K562 (cell line): Measurements from ENCODE around the gene RHOBTB3. TPM values are rescaled to one million over a fixed set of nuclear protein-coding genes. Genes with fewer than 3 reads are reported as not detected.

Experiments used
- BMI1 ChIP-seq: fragments of 150-350 bp; IDR thresholded peaks from 2 replicates; pipeline ENCODE4 v1.6.1; 2014; ENCODE audit warnings: low read length
- BRF2 ChIP-seq: IDR thresholded peaks from 3 replicates; pipeline ENCODE4 v1.6.1; 2011; ENCODE audit warnings: borderline replicate concordance, mild to moderate bottlenecking; ENCODE audit not compliant: insufficient read length, insufficient read depth
- CSDE1 ChIP-seq, 2 experiments: fragments of 450-650 bp; IDR thresholded peaks; 2 replicates each; pipeline ENCODE4 v1.6.1; 2016; ENCODE audit warnings: mild to moderate bottlenecking in 1 of 2
- EHMT2 ChIP-seq: fragments of 450-650 bp; IDR thresholded peaks from 2 replicates; pipeline ENCODE4 v1.6.1; 2018; ENCODE audit warnings: antibody characterized with exemption
- HEY1 ChIP-seq: fragments of 250-450 bp; sonication (Bioruptor Pico); IDR thresholded peaks from 2 replicates; pipeline ENCODE4 v1.5.0; 2020; ENCODE audit warnings: mild to moderate bottlenecking, moderate library complexity, borderline replicate concordance
- ILF3 ChIP-seq: fragments of 450-650 bp; IDR thresholded peaks from 2 replicates; pipeline ENCODE4 v1.6.1; 2018; ENCODE audit warnings: antibody characterized with exemption, mild to moderate bottlenecking, moderate library complexity, borderline replicate concordance
- IRF9 ChIP-seq: fragments of 450-650 bp; IDR thresholded peaks from 2 replicates; pipeline ENCODE4 v1.6.1; 2016; ENCODE audit warnings: missing biosample characterization, missing genetic modification characterization
- NCOA2 ChIP-seq, 2 experiments: fragments of 450-650 bp; IDR thresholded peaks; 2 replicates each; pipeline ENCODE4 v1.6.1; 2018; ENCODE audit warnings: mild to moderate bottlenecking in 2 of 2, moderate library complexity in 1 of 2; ENCODE audit not compliant: partially characterized antibody in 2 of 2
- PHF8 ChIP-seq: fragments of 200-600 bp; sonication (generic); IDR thresholded peaks from 2 replicates; pipeline ENCODE4 v1.6.1; 2012; ENCODE audit warnings: mixed run types, mild to moderate bottlenecking, inconsistent platforms, low read length, moderate library complexity, borderline replicate concordance
- POLR3G ChIP-seq: IDR thresholded peaks from 2 replicates; pipeline ENCODE4 v1.6.1; 2011; ENCODE audit not compliant: insufficient read length, insufficient replicate concordance; ENCODE audit errors: extremely low read depth
- SREBF2 ChIP-seq: sonication (generic); formaldehyde crosslinking; IDR thresholded peaks from 2 replicates; pipeline ENCODE4 v1.4.0; 2020; ENCODE audit warnings: mild to moderate bottlenecking, missing genetic modification reagents
- ZBTB43 ChIP-seq: sonication (generic); formaldehyde crosslinking; IDR thresholded peaks from 2 replicates; pipeline ENCODE4 v1.8.0; 2023; ENCODE audit warnings: mild to moderate bottlenecking, missing genetic modification reagents
- ZNF143 ChIP-seq: sonication (generic); formaldehyde crosslinking; IDR thresholded peaks from 2 replicates; pipeline ENCODE4 v1.9.0; 2022; ENCODE audit warnings: mild to moderate bottlenecking, missing genetic modification reagents
- ZNF431 ChIP-seq: sonication (generic); formaldehyde crosslinking; IDR thresholded peaks from 2 replicates; pipeline ENCODE4 v1.8.0; 2022; ENCODE audit warnings: mild to moderate bottlenecking, missing genetic modification reagents
- ZNF778 ChIP-seq: fragments of 450-650 bp; formaldehyde crosslinking; IDR thresholded peaks from 2 replicates; pipeline ENCODE4 v1.4.0; 2020; ENCODE audit warnings: mild to moderate bottlenecking, moderate library complexity
- ZZZ3 ChIP-seq: fragments of 450-650 bp; IDR thresholded peaks from 2 replicates; pipeline ENCODE4 v1.6.1; 2016; ENCODE audit warnings: antibody characterized with exemption, mild to moderate bottlenecking, moderate library complexity
- polyA plus RNA-seq, 8 experiments: library from polyadenylated mRNA; depleted of rRNA in 4 of 8; stranded (reverse) in 5 of 8; unstranded in 3 of 8; fragments of >200 nt; fragmentation: Nextera tagmentation in 2 of 8; fragmentation: Illumina TruSeq in 1 of 8; extraction: Ambion mirVana in 2 of 8; extraction: Trizol in 1 of 8; gene quantifications; 2 replicates each; pipeline versions ENCODE4 v1.2.1 to v1.2.3, GENCODE V29; 2011 to 2014; ENCODE audit warnings: inconsistent platforms in 1 of 8, missing spikeins in 1 of 8
- total RNA-seq, 7 experiments: library from RNA; depleted of rRNA in 6 of 7; stranded (reverse); fragments of >200 nt in 6 of 7; fragmentation: Illumina TruSeq in 2 of 7; extraction: Trizol in 2 of 7; gene quantifications; 2 replicates each; pipeline versions ENCODE4 v1.2.1 to v1.2.3, GENCODE V29; 2011 to 2021; ENCODE audit warnings: low replicate concordance in 1 of 7
- TF ChIP-seq, protein P1 (sequence below): fragments of 250-450 bp; sonication (Bioruptor Pico); IDR thresholded peaks from 2 replicates; pipeline ENCODE4 v1.6.1; 2021; ENCODE audit warnings: mild to moderate bottlenecking
- TF ChIP-seq, protein P2 (sequence below): sonication (generic); formaldehyde crosslinking; IDR thresholded peaks from 2 replicates; pipeline ENCODE4 v1.8.0; 2022; ENCODE audit warnings: mild to moderate bottlenecking, missing genetic modification reagents
- TF ChIP-seq, protein P3 (sequence below): fragments of 250-450 bp; sonication (Bioruptor Pico); IDR thresholded peaks from 2 replicates; pipeline ENCODE4 v1.8.0; 2021; ENCODE audit warnings: borderline replicate concordance, mild to moderate bottlenecking, moderate library complexity; ENCODE audit not compliant: poor library complexity, severe bottlenecking

RHOBTB3 gene
- total and polyA plus RNA-seq, 9 of the 15 experiments (the other 6 are each of a cell fraction or from before 2014, with no cell fraction given) = 39.7 to 143 (median 115) TPM

GRCh38 chr5:95723632-95724369 is 7.3 kb upstream of the RHOBTB3 start (continued):
- TF ChIP-seq, protein P1, sequence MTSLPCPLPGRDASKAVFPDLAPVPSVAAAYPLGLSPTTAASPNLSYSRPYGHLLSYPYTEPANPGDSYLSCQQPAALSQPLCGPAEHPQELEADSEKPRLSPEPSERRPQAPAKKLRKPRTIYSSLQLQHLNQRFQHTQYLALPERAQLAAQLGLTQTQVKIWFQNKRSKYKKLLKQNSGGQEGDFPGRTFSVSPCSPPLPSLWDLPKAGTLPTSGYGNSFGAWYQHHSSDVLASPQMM (CRISPR knock-in tag) = no peak
- no peak for TF ChIP-seq ZNF431
- TF ChIP-seq CSDE1 (IDR thresholded peaks at IDR 0.05) = no peak
- TF ChIP-seq EHMT2 = no peak
- no peak for TF ChIP-seq BMI1
- TF ChIP-seq ZNF778 = no peak
- no peak for TF ChIP-seq ZNF143
- TF ChIP-seq BRF2 = no peak
- TF ChIP-seq ILF3 = no peak
- TF ChIP-seq IRF9 (tag) = no peak
- no peak for TF ChIP-seq PHF8
- no peak for TF ChIP-seq POLR3G
- TF ChIP-seq, protein P2, sequence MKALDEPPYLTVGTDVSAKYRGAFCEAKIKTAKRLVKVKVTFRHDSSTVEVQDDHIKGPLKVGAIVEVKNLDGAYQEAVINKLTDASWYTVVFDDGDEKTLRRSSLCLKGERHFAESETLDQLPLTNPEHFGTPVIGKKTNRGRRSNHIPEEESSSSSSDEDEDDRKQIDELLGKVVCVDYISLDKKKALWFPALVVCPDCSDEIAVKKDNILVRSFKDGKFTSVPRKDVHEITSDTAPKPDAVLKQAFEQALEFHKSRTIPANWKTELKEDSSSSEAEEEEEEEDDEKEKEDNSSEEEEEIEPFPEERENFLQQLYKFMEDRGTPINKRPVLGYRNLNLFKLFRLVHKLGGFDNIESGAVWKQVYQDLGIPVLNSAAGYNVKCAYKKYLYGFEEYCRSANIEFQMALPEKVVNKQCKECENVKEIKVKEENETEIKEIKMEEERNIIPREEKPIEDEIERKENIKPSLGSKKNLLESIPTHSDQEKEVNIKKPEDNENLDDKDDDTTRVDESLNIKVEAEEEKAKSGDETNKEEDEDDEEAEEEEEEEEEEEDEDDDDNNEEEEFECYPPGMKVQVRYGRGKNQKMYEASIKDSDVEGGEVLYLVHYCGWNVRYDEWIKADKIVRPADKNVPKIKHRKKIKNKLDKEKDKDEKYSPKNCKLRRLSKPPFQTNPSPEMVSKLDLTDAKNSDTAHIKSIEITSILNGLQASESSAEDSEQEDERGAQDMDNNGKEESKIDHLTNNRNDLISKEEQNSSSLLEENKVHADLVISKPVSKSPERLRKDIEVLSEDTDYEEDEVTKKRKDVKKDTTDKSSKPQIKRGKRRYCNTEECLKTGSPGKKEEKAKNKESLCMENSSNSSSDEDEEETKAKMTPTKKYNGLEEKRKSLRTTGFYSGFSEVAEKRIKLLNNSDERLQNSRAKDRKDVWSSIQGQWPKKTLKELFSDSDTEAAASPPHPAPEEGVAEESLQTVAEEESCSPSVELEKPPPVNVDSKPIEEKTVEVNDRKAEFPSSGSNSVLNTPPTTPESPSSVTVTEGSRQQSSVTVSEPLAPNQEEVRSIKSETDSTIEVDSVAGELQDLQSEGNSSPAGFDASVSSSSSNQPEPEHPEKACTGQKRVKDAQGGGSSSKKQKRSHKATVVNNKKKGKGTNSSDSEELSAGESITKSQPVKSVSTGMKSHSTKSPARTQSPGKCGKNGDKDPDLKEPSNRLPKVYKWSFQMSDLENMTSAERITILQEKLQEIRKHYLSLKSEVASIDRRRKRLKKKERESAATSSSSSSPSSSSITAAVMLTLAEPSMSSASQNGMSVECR (CRISPR knock-in tag) = no peak
- TF ChIP-seq, protein P3, sequence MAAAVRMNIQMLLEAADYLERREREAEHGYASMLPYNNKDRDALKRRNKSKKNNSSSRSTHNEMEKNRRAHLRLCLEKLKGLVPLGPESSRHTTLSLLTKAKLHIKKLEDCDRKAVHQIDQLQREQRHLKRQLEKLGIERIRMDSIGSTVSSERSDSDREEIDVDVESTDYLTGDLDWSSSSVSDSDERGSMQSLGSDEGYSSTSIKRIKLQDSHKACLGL (CRISPR knock-in tag) = no peak
- no peak for TF ChIP-seq SREBF2 (CRISPR knock-in tag)
- TF ChIP-seq NCOA2 (IDR thresholded peaks at IDR 0.05; ENCODE audit: partially characterized antibody in 2 of 2) = no peak
- TF ChIP-seq HEY1 (CRISPR knock-in tag) = no peak
- TF ChIP-seq ZBTB43 (CRISPR knock-in tag) = no peak
- no peak for TF ChIP-seq ZZZ3
